Measurements from ENCODE around the gene GDI2. TPM values are rescaled to one million over a fixed set of nuclear protein-coding genes. Genes with fewer than 3 reads are reported as not detected.

The GDI2 gene
- total RNA-seq, 1 experiment from 2014 or later, result 144 TPM

DNA sequence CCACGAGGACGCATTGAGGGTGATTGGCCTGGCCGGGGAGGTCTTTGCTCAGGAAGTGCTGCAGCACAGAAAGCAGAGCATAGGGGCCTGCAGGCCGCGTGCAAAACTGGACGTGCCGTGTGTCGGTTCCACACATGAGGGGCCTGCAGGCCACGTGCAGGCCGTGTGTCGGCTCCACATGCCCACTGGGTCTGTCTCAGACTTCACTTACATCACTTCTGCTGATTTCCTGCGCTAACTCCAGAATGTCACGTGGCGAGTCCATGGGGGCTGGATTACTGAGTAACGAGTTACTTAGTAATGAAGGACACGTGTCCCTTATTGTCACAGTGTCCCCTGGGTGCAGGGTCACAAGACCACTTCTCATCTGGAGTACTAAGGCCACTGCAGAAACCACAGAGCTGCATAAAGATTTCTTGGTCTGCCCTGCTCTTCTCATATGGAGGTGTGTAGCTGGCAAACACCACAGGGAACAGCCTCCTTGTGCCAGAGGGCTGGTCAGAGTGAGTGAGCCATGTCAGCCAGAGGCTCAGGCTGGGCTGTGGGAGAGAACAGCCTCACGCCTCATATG lies 60.8 kb downstream of the GDI2 start (continued):
- TF ChIP-seq EGR1 (IDR thresholded peaks at IDR 0.05; ENCODE audit: low read depth) (no peak), SIN3A (IDR thresholded peaks at IDR 0.05; ENCODE audit: low read depth) (no peak)

DNA sequence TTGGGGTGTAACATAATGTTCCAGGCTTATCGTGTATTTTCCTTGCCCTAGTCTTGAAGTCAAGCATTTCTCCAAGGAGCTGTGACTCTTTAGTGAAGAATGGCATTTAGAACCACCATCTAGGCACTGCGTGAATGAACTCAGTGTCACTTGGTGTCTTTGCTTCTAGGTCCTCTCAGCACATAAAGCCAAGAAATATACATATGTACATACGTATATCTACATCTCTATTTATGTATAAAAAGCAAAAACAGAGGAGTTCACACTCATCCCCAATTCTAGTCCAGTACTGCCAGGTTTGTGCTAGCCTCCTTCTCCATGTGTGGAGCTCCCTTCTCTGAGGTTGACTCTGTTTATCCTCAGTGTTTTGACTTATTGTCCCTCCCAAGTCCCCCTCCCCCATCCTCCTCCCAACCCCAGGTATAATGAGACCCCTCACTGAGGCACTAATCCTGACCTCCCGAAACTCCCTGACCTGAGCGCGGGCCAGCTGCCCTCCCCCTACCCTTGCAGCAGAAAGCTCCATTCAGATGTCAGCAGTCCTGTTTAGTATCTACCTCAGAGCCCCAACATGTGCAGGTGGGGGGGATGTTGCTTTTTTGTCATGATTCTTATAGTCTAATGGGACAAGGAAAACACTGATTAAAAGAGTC lies 61.5 kb downstream of the GDI2 start:
- intact Hi-C loops (cut with micrococcal nuclease), result no loop called here
- Histone ChIP-seq H4K20me1 (ENCODE audit: insufficient read depth) (no peaks in the 10 kb centered on the region), H3K9me2 (ENCODE audit: insufficient read depth) (no peaks in the 10 kb centered on the region), H3K36me3 (ENCODE audit: control insufficient read depth in 1 of 2, insufficient read depth in 2 of 2, low read length in 2 of 2) (peaks cover 10 to 19% of the 10 kb centered on the region in 2 experiments; a peak in 3 of 4 replicates), H3K4me1 (ENCODE audit: control insufficient read depth in 1 of 2, insufficient read depth in 2 of 2, low read length in 2 of 2) (no peaks in the 10 kb centered on the region), H3K79me2 (ENCODE audit: insufficient read depth, low read length) (peaks cover 11% of the 10 kb centered on the region; the same call in 1 of the 2 replicates), H2AFZ (ENCODE audit: low read depth, low read length, poor library complexity, severe bottlenecking) (no peak overlapping the region), H3K4me2 (ENCODE audit: low read length) (no peak overlapping the region), H3K27me3 (ENCODE audit: insufficient read depth, low read length) (no peaks in the 10 kb centered on the region), H3K9me3 (ENCODE audit: control insufficient read depth in 1 of 2, insufficient read depth in 1 of 2, low read depth in 1 of 2, low read length in 2 of 2) (no peaks in the 10 kb centered on the region), H3K9ac (ENCODE audit: low read length) (no peak overlapping the region), H3K4me3 (replicated peaks in 1 of 2; ENCODE audit: low read depth in 1 of 2, low read length in 2 of 2) (no peak overlapping the region), H3K27ac (ENCODE audit: low read depth, low read length) (no peak overlapping the region)
- DNase-seq (ENCODE audit: low read depth, low spot score), result no peak
- ChIA-PET POLR2A (no interaction called here), CTCF (no interaction called here), RAD21 (ENCODE audit: low non-redundant PET in 1 of 2, low total read pairs in 2 of 2, uncharacterized antibody in 2 of 2, unreplicated experiment in 2 of 2) (interaction anchor here in 1 of 2 experiments (0.5 kb wide), 1 partner anchor 61 kb away, joined by 3 read pairs; the partner anchor contains the start of gene GDI2)
- ATAC-seq, result no peak
- no peak for TF ChIP-seq SIN3A (IDR thresholded peaks at IDR 0.05; ENCODE audit: low read depth)
- TF ChIP-seq, protein P1, sequence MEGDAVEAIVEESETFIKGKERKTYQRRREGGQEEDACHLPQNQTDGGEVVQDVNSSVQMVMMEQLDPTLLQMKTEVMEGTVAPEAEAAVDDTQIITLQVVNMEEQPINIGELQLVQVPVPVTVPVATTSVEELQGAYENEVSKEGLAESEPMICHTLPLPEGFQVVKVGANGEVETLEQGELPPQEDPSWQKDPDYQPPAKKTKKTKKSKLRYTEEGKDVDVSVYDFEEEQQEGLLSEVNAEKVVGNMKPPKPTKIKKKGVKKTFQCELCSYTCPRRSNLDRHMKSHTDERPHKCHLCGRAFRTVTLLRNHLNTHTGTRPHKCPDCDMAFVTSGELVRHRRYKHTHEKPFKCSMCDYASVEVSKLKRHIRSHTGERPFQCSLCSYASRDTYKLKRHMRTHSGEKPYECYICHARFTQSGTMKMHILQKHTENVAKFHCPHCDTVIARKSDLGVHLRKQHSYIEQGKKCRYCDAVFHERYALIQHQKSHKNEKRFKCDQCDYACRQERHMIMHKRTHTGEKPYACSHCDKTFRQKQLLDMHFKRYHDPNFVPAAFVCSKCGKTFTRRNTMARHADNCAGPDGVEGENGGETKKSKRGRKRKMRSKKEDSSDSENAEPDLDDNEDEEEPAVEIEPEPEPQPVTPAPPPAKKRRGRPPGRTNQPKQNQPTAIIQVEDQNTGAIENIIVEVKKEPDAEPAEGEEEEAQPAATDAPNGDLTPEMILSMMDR (IDR thresholded peaks at IDR 0.05 in 2 of 3, conservative IDR thresholded peaks at IDR 0.05 in 1 of 3; ENCODE audit: borderline replicate concordance in 1 of 3, insufficient read depth in 1 of 3, low read depth in 2 of 3, low read length in 2 of 3), result no peak
- TF ChIP-seq ELF1 (IDR thresholded peaks at IDR 0.05; ENCODE audit: borderline replicate concordance, low read depth), result no peak
- TF ChIP-seq POLR2AphosphoS5 (IDR thresholded peaks at IDR 0.05; ENCODE audit: low read depth, low read length), result no peak
- no peak for TF ChIP-seq FOSL1 (IDR thresholded peaks at IDR 0.05; ENCODE audit: low read depth)
- no peak for TF ChIP-seq TCF7L2 (IDR thresholded peaks at IDR 0.05; ENCODE audit: borderline replicate concordance, extremely low read depth, insufficient read depth, insufficient read length)
- no peak for TF ChIP-seq EZH2phosphoT487 (IDR thresholded peaks at IDR 0.05; ENCODE audit: borderline replicate concordance)
- no peak for TF ChIP-seq POLR2A (IDR thresholded peaks at IDR 0.05; ENCODE audit: borderline replicate concordance, extremely low read depth, insufficient read depth, insufficient read length)
- no peak for TF ChIP-seq CBX3 (IDR thresholded peaks at IDR 0.05; ENCODE audit: low read depth)
- TF ChIP-seq, protein P2, sequence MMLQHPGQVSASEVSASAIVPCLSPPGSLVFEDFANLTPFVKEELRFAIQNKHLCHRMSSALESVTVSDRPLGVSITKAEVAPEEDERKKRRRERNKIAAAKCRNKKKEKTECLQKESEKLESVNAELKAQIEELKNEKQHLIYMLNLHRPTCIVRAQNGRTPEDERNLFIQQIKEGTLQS (IDR thresholded peaks at IDR 0.05), result no peak
- TF ChIP-seq RAD21 (IDR thresholded peaks at IDR 0.05; ENCODE audit: low read depth), result no peak
- TF ChIP-seq ZFX (IDR thresholded peaks at IDR 0.05), result no peak
- TF ChIP-seq, protein P3, sequence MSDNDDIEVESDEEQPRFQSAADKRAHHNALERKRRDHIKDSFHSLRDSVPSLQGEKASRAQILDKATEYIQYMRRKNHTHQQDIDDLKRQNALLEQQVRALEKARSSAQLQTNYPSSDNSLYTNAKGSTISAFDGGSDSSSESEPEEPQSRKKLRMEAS (IDR thresholded peaks at IDR 0.05), result no peak
- no peak for TF ChIP-seq JUND (IDR thresholded peaks at IDR 0.05)
- no TSS peak for BruUV-seq (replicated peaks)
